ENCODE data around the gene DENND6A. TPM values are rescaled to one million over a fixed set of nuclear protein-coding genes. Genes with fewer than 3 reads are reported as not detected.

Gene DENND6A
- total RNA-seq, 4 donors from 2014 or later = 20.8 to 62.7 (median 21.8) TPM

DNA sequence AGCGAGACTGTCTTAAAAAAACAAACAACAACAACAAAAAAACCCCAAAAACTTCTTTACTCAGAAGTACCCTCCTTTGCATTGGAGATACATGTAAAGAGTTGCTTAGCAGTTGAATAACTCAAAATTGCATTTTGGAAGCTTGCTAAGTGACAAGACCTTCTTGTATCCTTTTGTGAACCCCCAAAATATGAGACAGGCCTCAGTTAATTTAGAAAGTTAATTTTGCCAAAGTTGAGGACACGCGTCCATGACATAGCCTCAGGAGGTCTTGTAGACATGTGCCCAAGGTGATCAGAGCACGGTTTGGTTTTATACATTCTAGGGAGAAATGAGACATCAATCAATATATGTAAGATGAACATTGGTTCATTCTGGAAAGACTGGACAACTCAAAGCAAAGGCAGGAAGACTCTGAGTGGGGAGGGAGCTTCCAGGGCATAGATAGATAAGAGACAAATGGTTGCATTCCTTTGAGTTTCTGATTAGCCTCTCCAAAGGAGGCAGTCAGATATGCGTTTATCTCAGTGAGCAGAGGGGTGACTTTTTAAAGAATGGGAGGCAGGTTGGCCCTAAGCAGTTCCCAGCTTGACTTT, 94.0 kb downstream of the DENND6A start:
- no peak for DNase-seq (ENCODE audit: low spot score)
- TF ChIP-seq, protein P1, sequence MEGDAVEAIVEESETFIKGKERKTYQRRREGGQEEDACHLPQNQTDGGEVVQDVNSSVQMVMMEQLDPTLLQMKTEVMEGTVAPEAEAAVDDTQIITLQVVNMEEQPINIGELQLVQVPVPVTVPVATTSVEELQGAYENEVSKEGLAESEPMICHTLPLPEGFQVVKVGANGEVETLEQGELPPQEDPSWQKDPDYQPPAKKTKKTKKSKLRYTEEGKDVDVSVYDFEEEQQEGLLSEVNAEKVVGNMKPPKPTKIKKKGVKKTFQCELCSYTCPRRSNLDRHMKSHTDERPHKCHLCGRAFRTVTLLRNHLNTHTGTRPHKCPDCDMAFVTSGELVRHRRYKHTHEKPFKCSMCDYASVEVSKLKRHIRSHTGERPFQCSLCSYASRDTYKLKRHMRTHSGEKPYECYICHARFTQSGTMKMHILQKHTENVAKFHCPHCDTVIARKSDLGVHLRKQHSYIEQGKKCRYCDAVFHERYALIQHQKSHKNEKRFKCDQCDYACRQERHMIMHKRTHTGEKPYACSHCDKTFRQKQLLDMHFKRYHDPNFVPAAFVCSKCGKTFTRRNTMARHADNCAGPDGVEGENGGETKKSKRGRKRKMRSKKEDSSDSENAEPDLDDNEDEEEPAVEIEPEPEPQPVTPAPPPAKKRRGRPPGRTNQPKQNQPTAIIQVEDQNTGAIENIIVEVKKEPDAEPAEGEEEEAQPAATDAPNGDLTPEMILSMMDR (IDR thresholded peaks at IDR 0.05) = no peak
- no peak for ATAC-seq (ENCODE audit: low FRiP score)

DNA sequence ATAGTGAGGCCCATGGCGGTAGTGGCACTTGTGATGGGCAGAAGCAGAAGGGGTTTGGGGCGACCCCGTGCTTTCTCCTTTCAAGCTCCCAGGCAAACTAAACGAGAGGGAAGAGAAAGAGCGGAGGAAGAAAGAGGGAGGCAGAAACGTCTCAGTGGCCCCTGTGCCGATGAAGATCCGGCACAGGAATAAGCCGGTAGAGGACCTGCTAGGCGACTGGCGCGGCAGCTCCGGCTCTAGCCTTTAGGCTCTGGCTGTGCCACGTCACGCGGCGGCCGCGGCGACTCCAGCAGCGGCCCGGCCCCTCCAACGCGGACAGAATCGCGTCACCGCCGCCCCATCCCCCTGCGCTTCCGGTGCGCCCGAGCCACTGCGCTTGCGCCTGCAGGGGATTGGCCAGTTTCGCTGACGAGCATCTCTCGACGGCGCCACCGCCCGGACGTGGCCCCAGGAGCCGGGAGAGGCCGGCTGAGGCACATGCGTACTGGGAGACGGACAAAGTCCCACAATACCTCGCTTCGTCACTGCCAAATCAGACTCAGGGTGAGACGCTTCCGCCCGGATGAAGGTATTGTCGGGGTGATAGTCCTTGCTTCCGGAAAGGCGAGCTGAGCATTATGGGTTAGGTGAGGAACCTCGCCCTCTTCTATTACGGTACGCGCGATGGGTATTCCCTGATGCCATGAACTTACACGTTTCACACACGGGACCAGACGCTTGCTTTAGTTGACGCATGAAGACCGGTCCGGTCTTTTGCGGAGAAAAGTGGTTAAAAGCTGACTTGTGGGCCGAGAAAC, 95.6 kb downstream of the DENND6A start, which contains the start of gene ARF4:
Gene ARF4 (minus strand): TSS at position 218 of the 797 bp plus-strand sequence. CDS start 204 bp downstream, at position 14.
- DNase-seq (ENCODE audit: low spot score) (peak; percentile 90), ATAC-seq (ENCODE audit: low FRiP score) (peak; percentile 98)
- TF ChIP-seq, protein P1 (IDR thresholded peaks at IDR 0.05) = no peak

DNA sequence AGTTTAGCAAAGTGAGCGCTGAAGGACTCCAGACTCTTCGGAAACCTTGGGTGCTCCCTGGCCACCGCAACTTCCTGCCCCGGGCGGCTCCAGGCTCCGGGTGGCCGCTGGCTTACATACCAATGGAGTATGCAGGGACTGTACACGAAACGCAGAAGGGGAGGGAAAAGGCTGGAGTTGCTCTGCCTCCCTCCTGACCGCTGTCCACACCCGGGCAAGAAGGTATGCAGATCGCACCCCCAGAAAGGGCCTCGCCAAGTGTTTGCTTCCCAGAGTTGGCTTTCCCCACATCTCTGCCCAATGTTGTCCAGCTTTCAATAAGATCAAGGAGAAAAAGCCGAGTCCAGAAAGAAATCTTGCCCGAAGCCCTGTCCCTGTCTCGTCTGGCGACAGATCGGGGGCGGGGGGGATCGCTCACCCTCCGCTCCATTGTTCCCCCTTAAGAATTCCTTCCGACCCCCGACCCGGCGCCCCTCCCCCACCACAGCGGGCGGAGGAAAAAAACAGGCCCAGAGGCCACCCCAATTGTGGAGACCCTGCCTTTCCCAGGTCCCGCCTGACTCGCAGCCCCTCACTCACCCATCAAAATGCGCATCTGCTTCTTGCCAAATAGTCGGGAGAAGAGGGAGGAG, 96.3 kb downstream of the DENND6A start:
- ATAC-seq (ENCODE audit: low FRiP score) (peak; percentile 36), DNase-seq (ENCODE audit: low spot score) (peak; percentile 48)
- TF ChIP-seq, protein P1 (IDR thresholded peaks at IDR 0.05) = no peak

DNA sequence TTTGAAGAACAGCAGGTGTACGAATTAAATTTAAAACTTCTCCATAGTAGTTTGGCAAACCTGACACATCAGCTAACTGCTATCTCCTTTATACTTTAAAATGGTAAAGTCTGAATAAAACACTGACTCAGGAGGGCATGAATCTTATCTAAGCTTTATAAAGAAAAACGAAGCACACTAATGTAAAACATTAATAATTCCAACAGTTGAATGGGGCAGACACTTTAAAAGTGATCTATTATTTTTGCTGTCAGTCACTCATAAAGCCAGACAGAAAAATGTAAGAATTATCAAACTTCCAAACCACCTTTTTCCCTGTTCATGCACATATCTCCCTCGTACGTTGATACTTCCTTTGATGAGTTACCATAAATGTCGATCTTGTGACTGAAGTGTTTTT, 98.3 kb downstream of the DENND6A start:
- no peak for DNase-seq (ENCODE audit: low spot score)
- TF ChIP-seq, protein P1 (IDR thresholded peaks at IDR 0.05) = no peak
- ATAC-seq (ENCODE audit: low FRiP score) = no peak

DNA sequence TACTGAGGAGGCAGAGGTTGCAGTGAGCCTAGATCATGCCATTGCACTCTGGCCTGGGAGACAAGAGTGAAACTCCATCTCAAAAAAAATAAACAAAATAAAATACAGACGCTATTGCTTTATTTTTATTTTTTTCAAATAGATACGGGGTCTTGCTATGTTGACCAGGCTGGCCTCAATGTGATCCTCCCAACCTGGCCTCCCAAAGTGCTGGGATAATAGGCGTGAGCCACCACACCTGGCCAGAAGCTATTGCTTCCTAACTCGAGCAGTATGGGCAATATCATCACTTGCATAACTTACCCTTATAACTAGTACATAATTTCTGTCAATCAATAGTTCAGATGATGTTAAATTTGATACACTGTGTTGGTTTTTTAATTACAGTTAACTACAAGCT, 98.7 kb downstream of the DENND6A start:
- DNase-seq (ENCODE audit: low spot score) (no peak), ATAC-seq (ENCODE audit: low FRiP score) (no peak)
- TF ChIP-seq, protein P1 (IDR thresholded peaks at IDR 0.05) = no peak

DNA sequence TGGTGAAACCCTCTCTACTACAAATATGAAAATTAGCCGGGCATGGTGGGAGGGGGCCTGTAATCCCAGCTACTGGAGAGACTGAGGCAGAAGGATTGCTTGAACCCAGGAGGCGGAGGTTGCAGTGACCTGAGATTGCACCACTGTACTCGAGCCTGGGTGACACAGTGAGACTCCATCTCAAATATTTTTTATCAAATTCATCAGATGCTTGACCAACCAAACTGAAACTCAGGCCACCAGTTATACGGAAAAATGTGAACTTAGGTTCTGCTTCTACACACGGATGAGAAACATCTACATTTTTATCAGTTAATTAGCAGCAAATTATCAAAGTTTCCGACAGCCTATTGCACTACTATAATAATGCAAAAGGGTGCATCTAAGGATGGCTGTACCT, 100.6 kb downstream of the DENND6A start:
- DNase-seq (ENCODE audit: low spot score) (no peak), ATAC-seq (ENCODE audit: low FRiP score) (no peak)
- TF ChIP-seq, protein P1 (IDR thresholded peaks at IDR 0.05) = no peak
